ENCODE results near the gene TMEM161B.
"Not testable (repeated sequence)": the region's sequence is repeated elsewhere in the genome, so short reads cannot be mapped to it uniquely, and the experiment has no call there.

Gene TMEM161B

DNA sequence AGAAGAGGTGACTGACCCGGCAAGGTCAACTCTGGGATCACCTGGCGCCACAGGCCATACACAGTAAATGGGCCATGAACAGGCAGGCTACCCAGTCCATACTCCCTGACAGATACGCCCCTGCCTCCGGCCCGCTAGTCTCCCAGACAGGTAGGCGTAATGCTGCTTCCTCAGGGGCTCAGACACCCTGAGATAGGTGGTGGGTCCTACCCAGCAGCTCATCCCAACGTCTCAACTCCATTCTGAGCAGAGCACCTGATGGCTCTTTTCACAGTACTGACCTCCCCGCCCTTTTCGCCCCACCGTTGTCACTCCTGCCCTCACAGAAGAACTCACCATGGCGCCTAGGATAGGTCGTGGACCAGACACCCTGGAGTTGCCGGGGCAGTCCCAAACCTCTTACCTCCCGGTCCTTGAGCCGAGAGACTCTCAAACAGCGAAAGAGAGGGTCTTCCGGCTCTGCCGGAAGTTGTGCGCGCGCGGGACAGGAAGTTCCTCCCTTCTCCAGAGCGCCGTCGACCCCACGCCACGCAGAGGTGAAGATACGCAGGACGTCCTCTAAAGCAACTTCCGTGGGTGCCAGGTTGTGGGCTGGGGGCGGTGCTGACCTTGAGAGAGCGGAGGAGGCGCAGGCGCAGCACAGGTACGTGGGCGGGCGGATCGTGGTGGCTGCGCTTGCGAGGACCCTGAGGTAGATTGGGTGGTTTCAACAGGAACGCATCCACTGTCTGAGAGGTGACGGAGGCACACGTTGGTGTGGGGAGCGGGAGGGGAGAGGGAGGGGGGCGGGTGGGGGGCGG lies at the start of gene TMEM161B:
TMEM161B (minus strand) TSS at position 461 of the 800 bp plus-strand sequence; CDS start at position 339, 122 bp downstream.
- peak; percentile 88 for DNase-seq (ENCODE audit: low read depth in 2 of 2)

DNA sequence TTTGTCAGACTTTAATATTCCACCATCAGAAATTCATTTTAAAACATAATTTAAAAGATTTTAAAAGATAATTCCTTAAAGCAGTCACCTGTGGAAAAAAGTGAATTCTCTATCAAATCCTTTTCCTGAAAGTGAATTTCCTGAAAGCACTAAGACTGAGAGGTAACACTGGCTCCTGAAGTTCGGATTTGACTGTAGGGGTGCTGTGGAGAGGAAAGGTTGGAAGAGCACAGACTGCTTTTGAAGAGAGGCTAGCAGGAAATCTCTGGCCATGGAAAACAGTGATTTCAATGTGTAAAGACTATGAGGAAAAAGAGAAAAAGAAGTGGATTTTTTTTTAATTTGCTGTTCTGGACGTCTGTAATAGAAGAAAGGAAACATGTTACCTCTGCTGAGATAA lies 35.7 kb upstream of the TMEM161B start:
- DNase-seq (ENCODE audit: low read depth in 2 of 2), result no peak

DNA sequence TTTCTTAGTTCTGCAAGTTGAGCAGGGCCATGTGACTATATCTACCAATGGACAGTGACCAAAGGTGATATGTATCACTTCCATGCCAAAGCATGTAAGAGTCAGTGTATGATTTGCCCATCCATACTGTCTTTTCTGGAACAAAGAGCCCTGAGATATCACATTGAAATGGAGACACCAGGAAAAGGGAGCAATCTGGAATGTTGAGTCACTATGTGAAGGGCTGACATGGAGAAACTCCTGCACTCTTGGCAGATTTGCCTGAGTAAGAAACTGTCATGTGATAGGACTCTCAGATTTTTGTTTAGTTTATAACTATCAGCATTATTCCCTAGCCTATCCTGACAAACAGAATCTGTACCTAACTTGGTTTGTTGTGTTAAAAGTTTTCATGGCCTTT lies 29.8 kb upstream of the TMEM161B start:
- no peak for DNase-seq (ENCODE audit: low read depth in 2 of 2)

DNA sequence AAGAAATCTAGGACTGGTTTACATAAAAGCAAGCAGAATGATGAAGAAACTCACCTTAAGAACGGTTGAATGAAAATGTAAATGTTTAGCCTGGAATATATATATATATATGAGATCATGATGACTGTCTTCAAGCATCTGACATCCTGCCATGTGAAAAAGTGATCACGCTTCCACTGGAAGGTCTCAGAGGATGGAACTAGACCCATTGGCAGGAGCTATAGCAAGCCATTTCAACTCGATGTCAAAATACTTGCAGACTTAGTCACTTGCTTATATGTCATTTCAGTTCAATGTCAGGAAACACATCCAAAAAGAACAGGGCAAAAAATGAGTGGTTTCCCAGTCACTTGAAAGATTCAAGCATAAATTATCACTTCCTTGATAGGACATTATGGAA lies 22.2 kb upstream of the TMEM161B start:
- no peak for DNase-seq (ENCODE audit: low read depth in 2 of 2)

DNA sequence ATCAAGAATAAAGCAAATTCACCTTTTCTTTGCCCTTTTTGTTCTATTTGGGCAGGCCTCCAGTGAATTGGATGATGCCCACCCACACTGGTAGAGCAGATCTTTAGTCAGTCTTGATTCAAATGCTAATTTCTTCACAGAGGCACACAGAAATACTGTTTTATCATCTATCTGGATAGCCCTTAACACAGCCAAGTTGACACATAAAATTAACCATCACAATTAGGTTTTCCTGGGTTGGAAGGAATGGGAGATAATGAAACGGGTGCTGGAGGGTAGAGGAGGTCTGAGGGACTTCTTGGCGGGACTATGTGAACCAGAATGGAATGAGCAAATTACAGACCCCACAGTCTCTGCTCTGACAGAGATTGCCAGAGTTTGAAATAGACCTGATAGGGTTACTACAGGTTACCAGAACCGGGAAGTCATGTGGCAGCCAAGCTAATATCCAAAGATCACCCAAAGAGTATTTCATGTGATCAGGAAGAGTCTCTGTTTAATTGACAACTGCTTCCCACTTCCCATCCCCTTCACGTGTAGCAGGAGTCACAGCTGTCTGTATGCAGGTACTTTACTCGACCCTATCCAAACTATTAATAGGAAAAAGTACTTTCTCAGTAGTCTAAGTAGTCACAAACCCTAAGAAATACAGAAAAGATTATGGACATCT lies 20.0 kb upstream of the TMEM161B start:
- DNase-seq (ENCODE audit: low read depth in 2 of 2), result no peak

DNA sequence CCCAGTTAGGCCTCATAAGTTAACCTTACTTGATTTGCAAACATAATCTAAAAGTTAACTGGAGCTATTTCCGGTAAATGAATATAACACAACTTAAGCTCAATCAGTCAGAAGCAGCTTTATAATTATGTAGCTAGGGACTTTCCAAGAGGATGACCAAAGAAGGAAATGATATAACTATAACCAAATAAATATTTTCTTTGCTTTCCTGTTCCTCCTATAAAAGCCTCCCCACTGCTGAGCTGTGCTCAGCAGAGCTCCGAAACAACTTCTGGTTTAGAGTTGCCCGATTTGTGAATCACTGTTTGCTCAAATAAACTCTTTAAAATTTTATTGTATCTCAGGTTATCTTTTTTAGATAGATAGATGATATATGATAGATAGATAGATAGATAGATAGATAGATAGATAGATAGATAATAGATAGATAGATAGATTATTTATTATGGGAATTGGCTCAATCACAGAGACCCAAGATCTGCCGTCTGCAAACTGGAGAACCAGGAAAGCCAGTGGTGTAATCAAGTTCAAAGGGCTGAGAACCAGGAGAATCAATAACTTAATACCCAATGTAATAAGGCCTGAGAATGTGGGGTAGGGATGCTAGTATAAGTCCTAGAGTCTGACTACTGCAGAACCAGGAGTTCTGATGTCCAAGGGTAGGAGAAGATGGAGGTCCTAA lies 19.3 kb upstream of the TMEM161B start:
- DNase-seq (ENCODE audit: low read depth in 2 of 2), result no peak

DNA sequence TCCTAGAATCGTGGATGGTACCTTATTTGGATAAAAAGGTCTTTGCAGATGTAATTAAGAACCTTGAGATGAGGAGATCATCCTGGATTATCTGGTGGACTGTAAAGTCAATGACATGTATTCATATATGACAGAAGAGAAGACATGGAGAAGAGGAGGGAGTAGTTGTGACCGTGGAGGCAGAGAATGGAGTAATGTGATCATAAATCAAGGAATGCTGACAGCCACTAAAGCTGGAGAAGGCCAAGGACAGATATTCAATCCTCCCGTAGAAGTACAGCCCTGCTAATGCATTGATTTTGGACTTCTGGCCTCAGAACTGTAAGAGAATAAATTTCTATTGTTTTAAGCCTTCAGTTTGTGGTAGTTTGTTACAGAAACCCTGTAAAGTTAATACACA lies 18.7 kb upstream of the TMEM161B start:
- DNase-seq (ENCODE audit: low read depth in 2 of 2), result no peak

DNA sequence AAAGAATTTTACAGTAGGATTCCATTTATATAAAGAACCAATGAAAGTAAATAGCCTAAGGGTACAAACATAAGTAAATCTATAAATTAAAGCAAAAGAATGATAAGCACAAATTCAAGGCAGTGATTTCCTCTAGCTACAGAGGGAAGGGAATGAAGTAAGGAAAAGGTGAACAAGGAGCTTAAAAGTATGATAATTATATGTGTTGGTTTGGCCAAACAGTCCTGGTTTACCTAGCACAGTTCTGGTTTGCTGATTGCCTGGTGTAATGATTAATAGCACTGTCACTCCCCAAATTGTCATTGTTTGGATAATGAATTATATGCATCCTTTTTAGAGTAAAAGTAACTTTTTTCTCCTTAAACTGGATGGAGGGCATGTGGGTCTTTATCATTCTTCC lies 15.0 kb upstream of the TMEM161B start:
- no peak for DNase-seq (ENCODE audit: low read depth in 2 of 2)

DNA sequence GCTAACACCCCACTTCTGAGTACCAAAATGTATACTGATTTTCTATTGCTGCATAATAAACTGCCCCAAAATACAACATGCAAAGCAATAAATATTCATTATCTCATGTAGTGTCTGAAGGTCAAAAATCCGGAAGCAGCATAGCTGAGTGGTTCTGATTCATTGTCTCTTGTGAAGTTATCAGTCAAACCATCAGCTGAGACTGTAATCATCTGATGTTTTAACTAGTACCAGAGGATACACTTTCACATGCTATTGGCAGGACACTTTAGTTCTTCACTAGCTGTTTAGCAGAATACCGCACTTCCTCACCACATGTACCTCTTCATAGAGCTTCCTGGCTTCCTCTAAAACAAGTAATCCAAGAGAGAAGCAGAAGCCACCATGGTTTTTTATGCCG lies 12.7 kb upstream of the TMEM161B start:
- DNase-seq (ENCODE audit: low read depth in 2 of 2), result no peak

DNA sequence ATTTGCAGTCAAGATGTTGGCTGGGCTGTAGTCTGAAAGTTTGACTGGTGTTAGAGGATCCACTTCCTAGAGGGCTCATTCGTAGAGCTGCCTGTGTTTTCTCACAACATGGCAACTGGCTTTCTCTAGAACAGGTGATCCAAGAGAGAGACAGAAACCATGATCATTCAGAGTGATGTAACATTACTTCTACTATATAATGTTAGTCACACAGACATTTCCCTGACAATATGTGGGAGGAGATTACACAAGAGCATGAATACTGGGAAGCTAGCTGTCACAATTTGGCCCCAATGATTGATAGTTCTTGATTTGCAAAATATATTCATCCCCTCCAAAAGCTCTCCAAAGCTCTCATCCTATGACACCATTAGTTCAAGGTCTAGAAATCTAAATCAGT lies 10.9 kb upstream of the TMEM161B start:
- DNase-seq (ENCODE audit: low read depth in 2 of 2), result no peak

DNA sequence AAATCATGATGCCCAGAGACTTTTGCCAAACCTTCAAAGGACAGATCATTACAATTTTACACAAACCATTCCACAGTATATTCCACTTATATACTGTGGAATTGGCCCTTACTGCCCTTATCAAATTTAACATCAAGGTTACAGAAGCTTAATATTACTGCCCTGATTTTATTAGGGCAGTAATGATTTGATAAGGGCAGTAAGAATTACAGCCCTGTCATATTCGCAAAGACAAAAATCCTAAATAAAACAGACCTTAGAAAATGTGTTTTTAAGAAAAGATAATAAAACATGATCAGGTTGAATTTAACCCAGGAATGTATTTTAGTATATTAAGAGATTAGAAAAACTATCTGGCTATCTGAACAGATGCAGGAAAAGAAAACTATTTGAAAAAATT lies 7.7 kb upstream of the TMEM161B start:
- no peak for DNase-seq (ENCODE audit: low read depth in 2 of 2)

DNA sequence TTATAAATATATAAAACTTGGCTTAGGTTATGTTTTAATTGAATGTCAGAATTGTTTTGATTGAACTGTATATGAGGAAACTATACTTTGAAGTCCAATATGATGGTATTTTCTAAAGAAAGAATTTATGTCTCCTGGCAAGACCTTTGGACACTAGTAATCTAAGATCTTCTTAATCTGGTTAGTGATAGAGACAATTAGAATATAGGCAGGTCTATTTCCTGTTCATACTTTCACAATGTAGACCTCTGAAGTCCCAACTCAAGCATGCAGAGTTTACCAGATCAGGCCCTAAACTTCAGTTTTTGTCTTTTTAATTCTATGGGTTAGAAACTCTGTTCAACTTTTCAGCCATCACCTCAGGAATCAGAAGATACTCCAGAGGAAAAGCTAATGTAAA lies 6.9 kb upstream of the TMEM161B start:
- DNase-seq (ENCODE audit: low read depth in 2 of 2), result no peak

DNA sequence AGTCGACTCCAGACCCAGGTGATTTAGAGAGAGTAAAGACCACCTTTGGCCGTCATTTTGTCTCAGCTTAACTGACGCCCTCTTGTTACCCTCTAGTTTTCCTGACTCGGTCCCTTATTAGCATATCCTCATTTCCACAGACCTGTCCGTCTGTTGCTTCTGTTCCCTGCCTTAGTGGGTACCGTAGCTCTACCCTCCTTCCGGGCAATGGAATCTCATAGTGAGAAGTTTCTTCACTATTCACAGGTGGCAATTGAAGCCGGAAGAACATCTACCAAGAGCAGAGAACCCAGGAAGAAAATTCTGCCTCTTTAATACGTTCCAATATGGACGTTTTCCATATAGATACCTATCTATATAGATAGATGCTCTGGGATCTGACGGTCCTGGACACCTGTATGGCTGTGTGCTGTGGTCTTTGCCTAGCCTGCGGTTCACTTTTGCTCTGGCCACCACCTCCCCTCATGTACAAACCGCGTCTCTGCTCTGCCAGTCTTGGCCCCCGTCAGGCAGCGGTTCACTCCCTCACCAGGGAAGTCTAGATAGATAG lies 652 bp upstream of the TMEM161B start:
- DNase-seq (ENCODE audit: low read depth in 2 of 2), result no peak

DNA sequence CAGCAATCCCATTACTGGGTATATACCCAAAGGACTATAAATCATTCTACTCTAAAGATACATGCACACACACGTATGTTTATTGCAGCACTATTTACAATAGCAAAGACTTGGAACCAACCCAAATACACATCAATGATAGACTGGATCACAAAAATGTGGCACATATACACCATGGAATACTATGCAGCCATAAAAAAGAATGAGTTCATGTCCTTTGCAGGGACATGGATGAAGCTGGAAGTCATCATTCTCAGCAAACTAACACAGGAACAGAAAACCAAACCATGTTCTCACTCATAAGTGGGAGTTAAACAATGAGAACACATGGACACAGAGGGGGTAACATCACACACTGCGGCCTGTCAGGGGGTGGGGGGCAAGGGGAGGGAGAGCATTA lies 4.1 kb downstream of the TMEM161B start:
- not testable (repeated sequence) for DNase-seq (ENCODE audit: low read depth in 2 of 2)

DNA sequence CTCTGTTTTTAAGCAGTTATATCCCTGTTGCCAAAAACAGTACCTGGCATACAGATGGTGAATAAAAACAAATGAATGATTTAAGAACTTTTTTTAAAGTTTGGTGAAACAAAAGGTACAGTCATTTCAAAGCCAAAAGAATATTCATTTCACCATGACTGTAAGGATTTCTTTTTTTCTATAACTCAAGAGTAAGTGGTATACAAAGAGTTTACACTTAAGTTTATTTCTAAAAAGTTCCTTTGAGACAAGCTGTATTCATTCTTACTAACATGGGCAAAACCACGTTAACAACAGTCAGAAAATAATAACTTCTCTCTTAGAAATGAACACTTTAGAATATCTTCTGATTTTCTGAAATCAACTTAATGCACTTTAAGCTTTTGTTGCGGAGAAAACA lies 5.3 kb downstream of the TMEM161B start:
- DNase-seq (ENCODE audit: low read depth in 2 of 2), result no peak

DNA sequence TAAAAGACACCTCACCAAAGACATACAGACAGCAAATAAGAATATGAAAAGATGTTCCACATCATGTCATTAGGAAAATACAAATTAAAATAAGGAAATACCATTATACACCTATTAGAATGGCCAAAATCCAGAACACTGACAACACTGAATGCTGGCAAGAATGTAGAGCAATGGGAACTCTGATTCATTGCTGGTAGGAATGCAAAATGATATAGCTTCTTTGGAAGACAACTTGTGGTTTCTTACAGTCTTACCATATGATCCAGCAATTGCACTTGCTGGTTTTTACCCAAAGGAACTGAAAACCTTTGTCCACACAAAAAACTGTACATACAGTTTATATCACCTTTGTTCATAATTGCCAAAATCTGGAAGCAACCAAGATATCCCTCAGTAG lies 6.5 kb downstream of the TMEM161B start:
- no peak for DNase-seq (ENCODE audit: low read depth in 2 of 2)

DNA sequence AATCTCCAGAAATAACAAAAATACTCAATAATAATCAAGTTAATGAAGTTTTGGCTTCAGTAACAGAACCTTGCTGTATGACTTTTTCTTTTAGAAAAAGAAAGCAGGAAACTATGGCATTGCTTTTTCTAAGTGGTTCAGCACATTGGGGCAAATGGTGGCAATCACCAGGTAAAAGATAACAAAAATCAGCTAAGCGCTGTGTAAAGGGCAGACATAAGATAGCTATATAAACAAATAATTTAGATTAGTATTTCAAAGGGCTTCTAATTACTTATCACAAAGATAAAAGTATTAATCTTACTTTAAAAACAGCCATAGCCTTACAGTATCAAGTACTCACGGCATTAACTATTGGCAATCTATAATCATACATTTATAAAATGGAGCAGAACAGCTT lies 10.0 kb downstream of the TMEM161B start:
- DNase-seq (ENCODE audit: low read depth in 2 of 2), result no peak

DNA sequence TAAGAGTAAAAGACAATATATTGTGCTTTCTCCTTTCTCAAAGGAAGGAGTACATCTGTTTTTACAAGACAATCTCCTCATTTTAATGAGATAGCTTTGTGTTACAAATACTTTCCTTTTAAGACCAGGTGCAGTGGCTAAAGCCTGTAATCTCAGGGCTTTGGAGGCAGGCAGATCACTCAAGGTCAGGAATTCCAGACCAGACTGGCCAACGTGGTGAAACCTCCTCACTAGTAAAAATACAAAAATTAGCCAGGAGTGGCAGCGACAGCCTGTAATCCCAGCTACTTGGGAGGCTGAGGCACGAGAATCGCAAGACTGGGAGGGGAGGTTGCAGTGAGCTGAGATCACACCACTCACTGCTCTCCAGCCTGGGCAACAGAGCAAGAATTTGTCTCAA lies 11.8 kb downstream of the TMEM161B start:
- DNase-seq (ENCODE audit: low read depth in 2 of 2), result no peak

DNA sequence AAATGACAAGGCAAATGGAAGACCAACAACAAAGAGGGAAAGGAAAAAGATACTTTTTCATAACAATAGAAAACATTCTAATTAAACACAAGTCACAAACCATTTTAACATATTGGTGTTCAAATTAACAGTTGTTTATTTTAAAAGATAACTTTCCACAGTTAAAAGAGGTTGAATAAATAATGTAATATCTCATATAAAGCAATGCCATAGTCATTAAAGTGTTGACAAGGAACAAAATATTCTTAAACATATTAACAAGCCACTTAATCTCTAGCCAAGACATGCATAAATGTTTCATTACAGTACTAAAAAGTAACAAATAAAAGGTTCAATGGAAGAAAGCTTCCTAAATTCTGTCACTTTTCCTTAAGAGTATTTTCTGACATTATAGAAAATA lies 12.6 kb downstream of the TMEM161B start:
- DNase-seq (ENCODE audit: low read depth in 2 of 2), result no peak

DNA sequence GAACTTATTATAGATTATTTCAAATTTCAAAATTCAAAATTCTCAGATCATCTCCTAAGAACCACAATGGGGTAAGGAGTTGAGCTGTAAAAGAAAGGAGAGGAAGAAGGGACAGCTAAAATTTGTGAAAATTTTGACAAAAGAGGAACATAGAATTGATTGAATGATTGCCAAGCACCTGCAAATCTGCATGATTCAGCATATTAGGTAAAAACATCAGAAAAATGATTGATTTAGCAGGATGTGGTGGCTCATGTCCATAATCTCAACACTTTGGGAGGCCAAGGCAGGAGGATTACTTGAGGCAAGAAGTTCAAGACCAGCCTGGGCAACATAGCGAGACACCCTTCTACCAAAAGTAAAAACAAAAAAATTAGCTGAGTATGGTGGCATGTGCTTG lies 14.3 kb downstream of the TMEM161B start:
- DNase-seq (ENCODE audit: low read depth in 2 of 2), result no peak

DNA sequence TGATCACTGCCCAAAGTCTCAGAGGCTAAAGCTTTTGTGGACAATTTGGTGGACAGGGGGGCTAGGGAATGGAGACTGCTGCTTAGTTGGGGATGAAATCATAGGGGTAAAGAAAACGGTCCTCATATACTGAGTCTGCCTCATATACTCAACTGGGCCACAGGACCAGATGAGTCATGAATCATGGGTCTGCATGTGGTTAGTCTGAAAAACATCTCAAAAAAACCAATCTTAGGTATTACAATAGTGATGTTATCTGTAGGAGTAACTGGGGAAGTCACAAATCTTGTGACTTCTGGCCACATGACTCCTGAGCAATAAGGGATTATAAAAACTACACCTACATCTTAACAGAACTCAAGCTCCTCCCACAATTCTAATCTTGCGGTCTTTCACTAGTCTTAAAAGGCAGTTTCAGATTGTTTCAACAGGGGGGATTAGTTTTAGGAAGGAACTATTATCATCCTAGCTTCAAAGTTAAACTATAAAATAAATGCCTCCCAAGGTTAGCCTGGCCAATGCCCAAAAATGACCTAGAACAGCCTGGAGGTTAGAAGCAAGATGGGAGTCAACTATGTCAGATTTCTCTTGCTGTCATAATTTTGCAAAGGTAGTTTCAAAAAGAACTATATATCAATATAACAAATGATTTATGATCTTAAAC lies 17.5 kb downstream of the TMEM161B start:
- peak in 1 of 2 donors; percentile 8 for DNase-seq (ENCODE audit: low read depth in 2 of 2)

DNA sequence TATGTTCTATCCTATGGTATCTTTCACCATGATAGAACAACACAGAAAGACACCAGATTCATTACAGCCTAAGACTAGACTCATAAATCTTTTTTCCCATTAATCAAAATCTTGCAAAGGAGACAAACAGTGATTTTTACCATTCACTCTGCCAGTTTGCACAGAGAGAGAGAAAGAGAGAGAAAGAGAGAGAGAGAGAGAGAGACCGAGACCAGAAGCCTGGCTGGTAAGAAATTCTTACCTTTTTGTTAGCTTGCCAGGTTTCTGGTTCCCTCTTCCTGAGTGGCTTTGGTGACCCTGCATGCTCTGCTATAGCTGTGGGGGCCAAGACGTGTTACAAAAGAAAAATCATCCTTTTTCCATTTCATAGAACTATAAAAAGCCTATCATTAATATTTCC lies 18.6 kb downstream of the TMEM161B start:
- no peak for DNase-seq (ENCODE audit: low read depth in 2 of 2)
